Endothelial cell of umbilical vein (primary cell): ENCODE results near the gene SIRT4. TPM values are rescaled to one million over a fixed set of nuclear protein-coding genes. Genes with fewer than 3 reads are reported as not detected.

Source experiments
- BruUV-seq: library from RNA; stranded (reverse); fragments of 400-500 nt; replicated peaks from 2 replicates; lab custom pipeline; 2021; lab: Mats Ljungman, UMichigan
- CTCF ChIA-PET: fragments of 300-600, 350-600 bp; sonication (Branson Sonifier 250); formaldehyde crosslinking; loops from one replicate; lab custom pipeline; 2021; ENCODE audit warnings: antibody characterized with exemption, inconsistent platforms; lab: Charles Lee
- POLR2A ChIA-PET: fragments of 300-600, 350-600 bp; sonication (Branson Sonifier 250); formaldehyde crosslinking; loops from one replicate; lab custom pipeline; 2021; ENCODE audit warnings: antibody characterized with exemption, inconsistent platforms; lab: Charles Lee
- DNase-seq: peaks from one replicate; pipeline ENCODE4 v3.0.0-alpha.2; 2011; ENCODE audit warnings: low read depth, low spot score
- FAIRE-seq: peaks from 2 replicates; lab custom pipeline; 2011; peaks lifted over from hg19 to GRCh38; lab: Jason Lieb, UNC
- H2AFZ ChIP-seq: 2 replicates; pipeline ENCODE4 v1.6.0; 2012; ENCODE audit warnings: low read depth, low read length, control low read depth, inconsistent platforms
- H3K27ac ChIP-seq: 2 replicates; pipeline ENCODE4 v1.5.1; 2011; ENCODE audit warnings: low read depth, mild to moderate bottlenecking, control low read depth, low read length, moderate library complexity; ENCODE audit not compliant: insufficient read depth
- H3K27me3 ChIP-seq, 2 experiments: 2 replicates each; pipeline versions ENCODE4 v1.6.0 to v1.6.1; 2011; ENCODE audit warnings: low read length in 2 of 2, mixed read lengths in 1 of 2; ENCODE audit not compliant: control insufficient read depth in 2 of 2, insufficient read depth in 2 of 2
- H3K36me3 ChIP-seq, 2 experiments: 2 replicates in 1 of 2; 3 replicates in 1 of 2; pipeline ENCODE4 v1.5.1; 2011; ENCODE audit warnings: low read length in 2 of 2, mild to moderate bottlenecking in 1 of 2, moderate library complexity in 1 of 2; ENCODE audit not compliant: control insufficient read depth in 2 of 2, insufficient read depth in 2 of 2; ENCODE audit errors: extremely low read depth in 1 of 2
- H3K4me1 ChIP-seq: 3 replicates; pipeline ENCODE4 v1.5.1; 2011; ENCODE audit warnings: mild to moderate bottlenecking, low read length; ENCODE audit not compliant: control insufficient read depth, insufficient read depth; ENCODE audit errors: extremely low read depth
- H3K4me2 ChIP-seq: 2 replicates; pipeline ENCODE4 v1.6.1; 2011; ENCODE audit warnings: low read length, control low read depth, mixed read lengths; ENCODE audit not compliant: insufficient read depth
- H3K4me3 ChIP-seq, 3 experiments: fragments of 200-600 bp in 1 of 3; sonication (generic), shearing (Covaris generic) in 1 of 3; replicated peaks in 1 of 3; 2 replicates each; pipeline ENCODE4 v1.5.1; 2011 to 2016; ENCODE audit warnings: control low read depth in 3 of 3, low read length in 3 of 3, mild to moderate bottlenecking in 2 of 3, inconsistent platforms in 1 of 3, low read depth in 1 of 3, moderate library complexity in 1 of 3; ENCODE audit not compliant: insufficient read depth in 1 of 3
- H3K79me2 ChIP-seq: 2 replicates; pipeline ENCODE4 v1.6.0; 2012; ENCODE audit warnings: low read length, inconsistent platforms; ENCODE audit not compliant: control insufficient read depth, insufficient read depth
- H3K9ac ChIP-seq: replicated peaks from 2 replicates; pipeline ENCODE3; 2011; ENCODE audit warnings: low read length, control low read depth; ENCODE audit not compliant: insufficient read depth; ENCODE audit errors: extremely low read depth
- H3K9me1 ChIP-seq: replicated peaks from 3 replicates; pipeline ENCODE4 v1.6.0; 2011; ENCODE audit warnings: mild to moderate bottlenecking, low read length; ENCODE audit not compliant: control insufficient read depth, insufficient read depth; ENCODE audit errors: extremely low read depth
- H3K9me3 ChIP-seq: replicated peaks from 2 replicates; pipeline ENCODE4 v1.5.1; 2012; ENCODE audit warnings: low read length, inconsistent platforms; ENCODE audit not compliant: control insufficient read depth, insufficient read depth
- H4K20me1 ChIP-seq: replicated peaks from 2 replicates; pipeline ENCODE3; 2011; ENCODE audit warnings: mild to moderate bottlenecking, low read length; ENCODE audit not compliant: control insufficient read depth, insufficient read depth; ENCODE audit errors: extremely low read depth
- CTCF ChIP-seq, 2 donors: IDR thresholded peaks; 1 replicate in 1 of 2; 2 replicates in 1 of 2; pipeline ENCODE4 v1.5.1; 2011; ENCODE audit warnings: low read length in 2 of 2, mild to moderate bottlenecking in 2 of 2, moderate library complexity in 2 of 2, control low read depth in 1 of 2, inconsistent platforms in 1 of 2, low read depth in 1 of 2; ENCODE audit not compliant: insufficient read depth in 1 of 2; ENCODE audit errors: extremely low read depth in 1 of 2
- JUN ChIP-seq: IDR thresholded peaks from 2 replicates; pipeline ENCODE4 v1.6.1; 2011; ENCODE audit warnings: borderline replicate concordance, low read depth; ENCODE audit not compliant: insufficient read length, insufficient read depth
- MAX ChIP-seq: IDR thresholded peaks from 2 replicates; pipeline ENCODE4 v1.6.1; 2011; ENCODE audit not compliant: insufficient read depth, insufficient read length
- POLR2AphosphoS5 ChIP-seq: IDR thresholded peaks from 2 replicates; pipeline ENCODE4 v1.6.1; 2012; ENCODE audit warnings: low read depth, mild to moderate bottlenecking, control low read depth, low read length, moderate library complexity; ENCODE audit not compliant: insufficient read depth
- dilution Hi-C: fragments of 300-500 bp; cut with MboI; formaldehyde crosslinking; loops from one replicate; pipeline ENCODE4 v1.15.0; 2019; ENCODE audit warnings: low sequenced_read_pairs; ENCODE audit not compliant: extremely low pct_ligation_motif_present
- intact Hi-C: fragments of 100-400 bp; cut with micrococcal nuclease; formaldehyde crosslinking; loops from one replicate; pipeline ENCODE4 v1.10.0; 2022
- polyA plus RNA-seq, 4 experiments: library from polyadenylated mRNA; depleted of rRNA in 3 of 4; stranded (reverse) in 3 of 4; unstranded in 1 of 4; fragments of >200 nt; gene quantifications; 2 replicates each; pipeline versions ENCODE4 v1.2.1 to v1.2.3, GENCODE V29; 2011 to 2012; ENCODE audit warnings: missing spikeins in 1 of 4
- total RNA-seq: library from RNA; stranded (reverse); gene quantifications from 2 replicates; pipeline ENCODE4 v1.2.3, GENCODE V29; 2021

The SIRT4 gene
- total and polyA plus RNA-seq, 2 donors (not counting 3 experiments of a cell fraction or from before 2014, with no cell fraction given), result 0.79 to 1.2 TPM

- ChIA-PET POLR2A (no interaction called here), CTCF (interaction anchor here (0.5 to 7.1 kb wide), 6 partner anchors 8 to 358 kb away, joined by 3 to 72 read pairs (median 4); partner anchors contain the start of genes PLA2G1B and SIRT4)
- Histone ChIP-seq H3K4me1 (peaks cover 10% of the 10 kb centered on the region), H3K9me1 (no peaks in the 10 kb centered on the region), H4K20me1 (no peaks in the 10 kb centered on the region), H3K9me3 (no peaks in the 10 kb centered on the region), H3K4me2 (no peak overlapping the region), H3K27ac (no peak overlapping the region), H2AFZ (no peak overlapping the region), H3K36me3 (no peaks in the 10 kb centered on the region), H3K79me2 (no peaks in the 10 kb centered on the region), H3K27me3 (no peaks in the 10 kb centered on the region), H3K4me3 (no peak overlapping the region), H3K9ac (no peak overlapping the region)
- DNase-seq (peak; percentile 14), FAIRE-seq (no peak)
- TF ChIP-seq JUN (no peak), POLR2AphosphoS5 (no peak), CTCF (IDR thresholded peaks at IDR 0.05; ENCODE audit: extremely low read depth in 1 of 2, insufficient read depth in 1 of 2, low read depth in 1 of 2, low read length in 2 of 2) (peak; percentile 33 to 43), MAX (no peak)
- dilution Hi-C loops, result no loop called here
- BruUV-seq, result no TSS peak
- intact Hi-C loops, result no loop called here
Observed at GRCh38 chr12:120314220-120314619, 12.1 kb downstream of the SIRT4 start.
